HG03135 (cell line): Measurements from ENCODE around the gene FAM3B.

ENCODE experiments used
- ATAC-seq: cut with Tn5 transposase; IDR thresholded peaks from one replicate; pipeline ENCODE4 v1.9.1; 2021; ENCODE audit warnings: mild to moderate bottlenecking, moderate library complexity; ENCODE audit not compliant: unreplicated experiment

The FAM3B gene

GRCh38 chr21:41393876-41394465, 77.4 kb downstream of the FAM3B start:
- ATAC-seq: no peak

DNA sequence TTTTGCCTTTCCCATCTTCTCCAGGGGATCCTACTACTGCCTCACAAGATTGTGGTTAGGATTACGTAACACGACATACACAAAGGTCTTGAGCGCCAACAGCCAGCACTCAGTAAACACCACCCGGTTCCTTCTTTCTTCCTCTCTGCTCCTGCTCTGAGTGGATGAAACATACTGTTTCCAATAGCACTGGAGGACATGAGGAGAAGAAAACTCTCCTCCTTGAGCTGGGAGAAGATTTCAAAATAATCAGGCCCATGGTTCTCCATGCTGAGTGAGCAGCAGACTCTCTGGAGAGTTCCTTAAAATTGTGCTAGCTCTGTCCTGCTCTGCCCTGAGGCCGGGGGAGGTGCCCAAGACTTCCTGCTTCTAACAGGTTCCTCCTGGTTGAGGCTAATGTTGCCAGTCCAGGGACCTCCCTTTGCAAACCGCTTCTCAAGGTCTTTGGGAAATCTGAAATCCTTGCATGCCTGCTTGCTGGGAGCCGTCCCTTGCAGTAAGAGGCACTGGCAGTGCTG, 80.0 kb downstream of the FAM3B start:
- ATAC-seq: no peak

- no peak for ATAC-seq
Observed at GRCh38 chr21:41397471-41397891, 80.9 kb downstream of the FAM3B start.

DNA sequence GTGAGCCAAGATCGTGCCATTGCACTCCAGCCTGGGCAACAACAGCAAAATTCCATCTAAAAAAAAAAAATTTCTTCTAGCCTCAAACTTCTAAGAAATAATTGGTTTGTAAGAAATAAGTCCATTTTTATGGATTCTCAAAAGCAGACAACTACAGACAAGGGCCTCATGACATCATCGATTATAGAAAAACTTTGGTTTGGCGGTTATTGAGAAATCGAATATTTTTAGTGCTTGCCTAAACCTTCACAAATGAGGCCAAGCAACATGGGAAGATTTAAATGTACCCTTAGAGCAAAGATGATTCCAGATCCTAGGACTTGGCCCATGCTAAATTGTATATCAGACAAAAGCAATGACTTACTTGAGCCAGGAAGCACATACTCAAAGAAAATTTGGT, 81.7 kb downstream of the FAM3B start:
- ATAC-seq: no peak

- ATAC-seq: no peak
Observed at GRCh38 chr21:41398831-41399230, 82.2 kb downstream of the FAM3B start.

GRCh38 chr21:41399246-41399800, 82.7 kb downstream of the FAM3B start:
- no peak for ATAC-seq

DNA sequence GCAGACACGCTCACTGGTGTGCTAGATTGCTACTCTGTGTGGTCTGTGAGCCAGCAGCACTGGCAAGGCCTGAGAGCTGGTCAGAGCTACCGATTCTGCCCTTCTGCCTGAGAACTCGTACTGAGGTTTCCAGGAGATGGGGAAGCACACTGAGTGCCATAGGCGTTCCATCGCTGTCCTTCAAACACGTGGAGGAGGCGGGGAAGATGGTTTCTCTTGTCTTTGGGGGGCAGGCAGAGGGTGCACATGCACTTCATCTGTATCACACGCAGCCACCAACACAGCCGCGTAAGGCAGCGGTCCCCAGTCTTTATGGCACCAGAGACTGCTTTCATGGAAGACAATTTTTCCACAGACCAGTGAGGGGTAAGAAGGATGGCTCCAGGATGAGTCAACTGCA, 85.6 kb downstream of the FAM3B start:
- ATAC-seq: no peak

- no peak for ATAC-seq
Observed at GRCh38 chr21:41402796-41403195, 86.2 kb downstream of the FAM3B start.

DNA sequence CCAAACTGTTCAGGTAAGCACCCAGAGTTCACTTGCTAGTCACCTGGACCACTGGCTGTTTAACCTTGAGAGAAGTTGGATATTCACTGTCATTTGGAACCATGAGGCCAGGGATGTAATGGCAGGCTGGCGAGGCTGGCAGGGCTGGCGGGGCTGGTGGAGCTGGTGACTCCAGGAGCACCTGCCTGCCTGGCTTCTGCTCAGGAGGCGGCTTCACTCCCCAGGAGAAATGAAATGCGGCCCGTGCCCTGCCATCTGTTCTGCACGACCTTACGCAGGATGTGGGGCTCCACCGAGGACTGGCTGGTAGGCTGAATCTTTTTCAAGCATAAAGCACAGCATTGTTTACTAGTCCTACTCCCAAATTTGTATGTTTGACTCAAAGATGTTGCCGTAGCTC, 86.7 kb downstream of the FAM3B start:
- ATAC-seq: no peak

DNA sequence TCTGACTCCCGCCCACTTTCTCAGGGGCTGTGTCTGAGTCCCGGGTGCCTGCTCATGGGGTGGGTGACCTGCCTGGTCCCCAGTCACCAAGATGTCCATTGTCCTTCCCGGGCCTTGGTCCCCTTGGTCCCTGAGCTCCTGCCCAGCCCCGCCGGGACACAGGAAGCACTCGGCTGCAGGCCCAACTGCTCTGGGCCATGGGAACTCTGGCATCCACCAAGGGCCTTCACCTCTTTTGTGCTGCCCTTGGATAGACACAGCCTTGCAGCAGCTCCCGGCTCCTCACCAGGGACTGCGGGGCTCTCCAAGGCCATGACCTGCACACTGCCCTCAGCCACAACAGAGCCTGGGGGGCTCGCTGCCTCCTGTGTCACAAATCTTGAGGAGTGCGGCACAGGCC, 87.4 kb downstream of the FAM3B start:
- no peak for ATAC-seq

DNA sequence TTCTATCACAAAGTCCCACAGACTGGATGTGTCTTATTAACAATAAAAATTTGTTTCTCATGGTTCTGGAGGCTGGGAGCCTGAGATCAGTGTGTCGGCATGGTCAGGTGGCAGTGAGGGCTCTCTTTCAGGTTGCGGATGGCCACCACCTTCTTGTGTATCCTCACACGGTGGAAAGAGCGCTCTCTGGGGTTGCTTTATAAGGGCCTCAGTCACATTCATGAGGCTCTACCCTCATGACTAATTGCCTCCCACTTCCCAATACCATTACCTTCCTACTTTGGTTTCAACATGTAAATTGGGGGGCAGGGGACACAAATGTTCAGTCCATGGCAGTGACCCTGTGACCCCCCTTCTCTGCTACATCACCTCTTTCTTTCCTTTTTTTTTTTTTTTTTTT, 88.7 kb downstream of the FAM3B start:
- ATAC-seq: no peak

DNA sequence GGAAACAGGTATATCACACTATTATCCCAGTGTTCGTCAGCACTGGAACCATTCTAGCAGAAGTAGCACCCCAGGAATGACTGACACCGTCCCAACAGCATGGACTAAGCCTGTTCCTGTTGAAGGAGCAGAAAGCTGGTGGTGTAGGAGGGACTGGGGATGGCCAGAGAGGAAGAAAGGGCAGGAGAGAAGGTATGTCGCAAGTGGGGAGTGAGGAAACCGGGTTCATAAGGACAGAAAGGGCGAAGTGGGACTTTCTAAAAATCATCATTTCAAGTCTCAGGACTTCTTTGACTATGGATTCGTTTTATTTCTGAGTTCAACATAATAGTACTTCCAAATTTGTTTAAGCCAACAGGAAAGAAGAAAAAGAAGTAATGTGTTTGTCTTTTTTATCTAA, 89.7 kb downstream of the FAM3B start:
- no peak for ATAC-seq
